Smooth muscle cell (in vitro differentiated cells): ENCODE results near the gene FSTL4. TPM values are rescaled to one million over a fixed set of nuclear protein-coding genes. Genes with fewer than 3 reads are reported as not detected.

ENCODE experiments used
- DNase-seq: peaks from one replicate; lab custom pipeline; 2025; ENCODE audit not compliant: unreplicated experiment; lab: John Stamatoyannopoulos, UW
- H2AFZ ChIP-seq: fragments of 200-600 bp; sonication (generic); 2 replicates; pipeline ENCODE4 v1.6.0; 2016; ENCODE audit warnings: antibody characterized with exemption, low read depth, mild to moderate bottlenecking
- H3F3A ChIP-seq: fragments of 200-600 bp; sonication (generic); 2 replicates; pipeline ENCODE4 v1.6.0; 2017; ENCODE audit warnings: antibody characterized with exemption, low read depth
- H3K27ac ChIP-seq: fragments of 200-600 bp; sonication (generic); 2 replicates; pipeline ENCODE4 v1.5.1; 2016; ENCODE audit warnings: low read depth, mild to moderate bottlenecking
- H3K27me3 ChIP-seq: fragments of 200-600 bp; sonication (generic); 2 replicates; pipeline ENCODE4 v1.6.1; 2016; ENCODE audit warnings: low read depth, mild to moderate bottlenecking
- H3K36me3 ChIP-seq: fragments of 200-600 bp; sonication (generic); 2 replicates; pipeline ENCODE4 v1.5.1; 2016; ENCODE audit warnings: low read depth
- H3K4me1 ChIP-seq: fragments of 200-600 bp; sonication (generic); 2 replicates; pipeline ENCODE4 v1.5.1; 2016; ENCODE audit warnings: low read depth
- H3K4me2 ChIP-seq: fragments of 200-600 bp; sonication (generic); 2 replicates; pipeline ENCODE4 v1.6.0; 2016; ENCODE audit warnings: mild to moderate bottlenecking
- H3K4me3 ChIP-seq: fragments of 200-600 bp; sonication (generic); 2 replicates; pipeline ENCODE4 v1.5.1; 2016; ENCODE audit warnings: mild to moderate bottlenecking
- H3K79me2 ChIP-seq: fragments of 200-600 bp; sonication (generic); 2 replicates; pipeline ENCODE4 v1.6.0; 2016; ENCODE audit warnings: low read depth, mild to moderate bottlenecking
- H3K9ac ChIP-seq: fragments of 200-600 bp; sonication (generic); 2 replicates; pipeline ENCODE4 v1.6.0; 2016; ENCODE audit warnings: low read depth
- H3K9me3 ChIP-seq: fragments of 200-600 bp; sonication (generic); replicated peaks from 2 replicates; pipeline ENCODE4 v1.5.1; 2016; ENCODE audit warnings: low read depth
- H4K20me1 ChIP-seq: fragments of 200-600 bp; sonication (generic); 2 replicates; pipeline ENCODE4 v1.6.0; 2016; ENCODE audit warnings: low read depth
- WGBS: methylation state at CpG from one replicate; pipeline ENCODE4 v1.1.7; 2016; ENCODE audit warnings: low lambda C conversion rate; 5-methylcytosine and 5-hydroxymethylcytosine counted together
- polyA plus RNA-seq: library from polyadenylated mRNA; unstranded; fragments of >200 nt; fragmentation: Nextera tagmentation; extraction: Ambion mirVana; gene quantifications from 2 replicates; pipeline ENCODE4 v1.2.1, GENCODE V29; 2016
- total RNA-seq: library from RNA; depleted of rRNA; stranded (reverse); fragments of >200 nt; gene quantifications from 2 replicates; pipeline ENCODE4 v1.2.3, GENCODE V29; 2014
- TF ChIP-seq, protein P1 (sequence below): fragments of 200-600 bp; sonication (generic); IDR thresholded peaks from 2 replicates; pipeline ENCODE4 v1.5.1; 2017; ENCODE audit warnings: borderline replicate concordance, mild to moderate bottlenecking, antibody characterized with exemption; ENCODE audit not compliant: insufficient read depth, poor library complexity, severe bottlenecking

FSTL4 gene
- total and polyA plus RNA-seq, 2 experiments from 2014 or later = 0.49 TPM; not detected in 1

GRCh38 chr5:133603711-133604110 lies 8.6 kb downstream of the FSTL4 start:
- TF ChIP-seq, protein P1, sequence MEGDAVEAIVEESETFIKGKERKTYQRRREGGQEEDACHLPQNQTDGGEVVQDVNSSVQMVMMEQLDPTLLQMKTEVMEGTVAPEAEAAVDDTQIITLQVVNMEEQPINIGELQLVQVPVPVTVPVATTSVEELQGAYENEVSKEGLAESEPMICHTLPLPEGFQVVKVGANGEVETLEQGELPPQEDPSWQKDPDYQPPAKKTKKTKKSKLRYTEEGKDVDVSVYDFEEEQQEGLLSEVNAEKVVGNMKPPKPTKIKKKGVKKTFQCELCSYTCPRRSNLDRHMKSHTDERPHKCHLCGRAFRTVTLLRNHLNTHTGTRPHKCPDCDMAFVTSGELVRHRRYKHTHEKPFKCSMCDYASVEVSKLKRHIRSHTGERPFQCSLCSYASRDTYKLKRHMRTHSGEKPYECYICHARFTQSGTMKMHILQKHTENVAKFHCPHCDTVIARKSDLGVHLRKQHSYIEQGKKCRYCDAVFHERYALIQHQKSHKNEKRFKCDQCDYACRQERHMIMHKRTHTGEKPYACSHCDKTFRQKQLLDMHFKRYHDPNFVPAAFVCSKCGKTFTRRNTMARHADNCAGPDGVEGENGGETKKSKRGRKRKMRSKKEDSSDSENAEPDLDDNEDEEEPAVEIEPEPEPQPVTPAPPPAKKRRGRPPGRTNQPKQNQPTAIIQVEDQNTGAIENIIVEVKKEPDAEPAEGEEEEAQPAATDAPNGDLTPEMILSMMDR = no peak
- 85% methylated on average over 6 of the region's 6 CpGs for WGBS

GRCh38 chr5:133602835-133603380 lies 9.4 kb downstream of the FSTL4 start:
- H3F3A ChIP-seq = no peaks in the 10 kb centered on the region
- no peak overlapping the region for H3K4me2 ChIP-seq
- H3K9ac ChIP-seq = no peak overlapping the region
- WGBS = 55% methylated on average over 2 of the region's 2 CpGs
- H3K27me3 ChIP-seq = peaks cover 34% of the 10 kb centered on the region
- H3K9me3 ChIP-seq = no peaks in the 10 kb centered on the region
- no peak overlapping the region for H2AFZ ChIP-seq
- no peaks in the 10 kb centered on the region for H4K20me1 ChIP-seq
- no peak overlapping the region for H3K4me3 ChIP-seq
- TF ChIP-seq, protein P1 = no peak
- H3K4me1 ChIP-seq = no peaks in the 10 kb centered on the region
- H3K36me3 ChIP-seq = no peaks in the 10 kb centered on the region
- no peak for DNase-seq
- no peak overlapping the region for H3K27ac ChIP-seq
- H3K79me2 ChIP-seq = no peaks in the 10 kb centered on the region

More at GRCh38 chr5:133603711-133604110, 8.6 kb downstream of the FSTL4 start:
- H3K4me3 ChIP-seq = no peak overlapping the region
- H3K36me3 ChIP-seq = no peaks in the 10 kb centered on the region
- peaks cover 40% of the 10 kb centered on the region for H3K27me3 ChIP-seq
- H4K20me1 ChIP-seq = no peaks in the 10 kb centered on the region
- H3K27ac ChIP-seq = no peak overlapping the region
- no peak overlapping the region for H3K9ac ChIP-seq
- H3K4me2 ChIP-seq = no peak overlapping the region
- H2AFZ ChIP-seq = no peak overlapping the region
- H3K9me3 ChIP-seq = no peaks in the 10 kb centered on the region
- no peaks in the 10 kb centered on the region for H3K79me2 ChIP-seq
- no peak for DNase-seq
- no peaks in the 10 kb centered on the region for H3K4me1 ChIP-seq
- no peaks in the 10 kb centered on the region for H3F3A ChIP-seq

DNA sequence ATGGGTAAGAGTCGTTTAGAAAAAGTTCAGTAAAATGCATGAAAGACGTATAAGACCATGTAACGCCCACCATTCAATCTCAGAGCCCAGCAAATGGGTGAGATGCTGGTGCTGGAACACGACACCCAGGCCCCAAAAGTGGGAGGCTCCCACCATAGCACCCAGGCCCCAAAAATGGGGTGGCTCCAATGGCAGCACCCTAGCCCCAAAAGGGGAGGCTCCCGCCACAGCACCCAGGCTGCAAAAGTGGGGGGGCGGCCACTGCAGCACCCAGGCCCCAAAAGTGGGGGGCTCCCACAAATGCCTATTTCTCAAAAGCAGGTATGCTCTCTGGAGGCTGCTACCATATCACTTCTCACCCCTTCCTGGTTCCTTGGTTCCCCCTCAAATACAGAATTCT lies 12.7 kb downstream of the FSTL4 start:
- Histone ChIP-seq H3K79me2 (no peaks in the 10 kb centered on the region), H4K20me1 (no peaks in the 10 kb centered on the region), H3K4me3 (no peak overlapping the region), H3K4me1 (no peaks in the 10 kb centered on the region), H3K27me3 (peaks cover 29% of the 10 kb centered on the region), H3K36me3 (no peaks in the 10 kb centered on the region), H3K4me2 (no peak overlapping the region), H3F3A (no peaks in the 10 kb centered on the region), H3K9ac (no peak overlapping the region), H2AFZ (no peak overlapping the region), H3K27ac (no peak overlapping the region), H3K9me3 (no peaks in the 10 kb centered on the region)
- TF ChIP-seq, protein P1 = no peak
- DNase-seq = no peak
- WGBS = 79% methylated on average over 6 of the region's 6 CpGs

DNA sequence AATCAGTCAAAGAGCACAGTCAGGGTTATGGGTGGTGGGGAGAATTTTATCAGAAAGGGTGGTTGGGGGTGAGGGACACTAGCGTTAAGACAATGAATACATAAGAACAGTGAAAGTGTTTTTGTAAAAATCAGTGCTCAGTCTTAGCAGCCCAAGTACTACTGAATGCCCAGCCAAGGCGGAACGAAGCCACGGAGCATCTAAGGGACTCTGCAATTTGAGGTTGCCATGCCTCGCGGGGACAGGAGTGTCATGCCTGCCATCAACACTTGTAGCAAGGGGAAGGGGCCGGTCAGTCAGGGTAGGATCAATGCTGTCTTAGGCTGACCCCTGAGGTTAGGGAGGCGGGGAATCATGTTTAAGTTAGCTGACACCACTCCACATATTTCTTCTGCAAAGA lies 13.3 kb downstream of the FSTL4 start:
- H3K79me2 ChIP-seq = no peaks in the 10 kb centered on the region
- H4K20me1 ChIP-seq = no peaks in the 10 kb centered on the region
- H2AFZ ChIP-seq = no peak overlapping the region
- H3K4me2 ChIP-seq = no peak overlapping the region
- no peaks in the 10 kb centered on the region for H3F3A ChIP-seq
- H3K27me3 ChIP-seq = peaks cover 26% of the 10 kb centered on the region
- H3K9ac ChIP-seq = no peak overlapping the region
- TF ChIP-seq, protein P1 = no peak
- no peak overlapping the region for H3K4me3 ChIP-seq
- H3K36me3 ChIP-seq = no peaks in the 10 kb centered on the region
- no peak for DNase-seq
- 93% methylated on average over 8 of the region's 8 CpGs for WGBS
- H3K9me3 ChIP-seq = no peaks in the 10 kb centered on the region
- no peaks in the 10 kb centered on the region for H3K4me1 ChIP-seq
- H3K27ac ChIP-seq = no peak overlapping the region
